ENCODE measurements around the gene WDR7.

The WDR7 gene

DNA sequence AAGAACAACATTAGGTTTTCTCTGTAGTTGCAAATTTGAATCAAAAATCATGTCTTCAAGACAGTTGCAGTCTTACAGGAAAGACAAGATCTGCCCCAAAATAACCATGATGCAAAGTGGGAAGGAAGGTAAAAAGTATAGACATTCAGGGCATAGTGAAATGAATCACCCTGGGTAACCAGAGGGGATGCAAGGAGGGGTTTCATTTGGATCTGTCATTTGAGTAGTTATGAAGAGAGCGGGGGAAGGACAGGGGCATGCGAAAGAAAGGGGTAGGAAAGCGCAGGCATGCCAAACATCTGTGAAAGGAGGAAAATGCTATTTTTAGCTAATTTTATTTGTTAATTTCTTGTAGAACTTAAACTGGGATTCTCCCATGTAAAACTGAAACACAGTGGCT lies 276.6 kb downstream of the WDR7 start:
- Histone ChIP-seq H3K9ac (no peak overlapping the region), H3K36me3 (peaks cover 0 to 30% (median 0%) of the 10 kb centered on the region in 11 experiments; a peak in 5 of 22 replicates), H3K27me3 (no peaks in the 10 kb centered on the region), H3K4me3 (no peak overlapping the region), H3K4me1 (no peaks in the 10 kb centered on the region), H4K20me1 (no peaks in the 10 kb centered on the region), H3K4me2 (no peak overlapping the region), H3K27ac (no peak overlapping the region), H3K9me3 (replicated peaks in 1 of 11) (no peaks in the 10 kb centered on the region)
- no peak for TF ChIP-seq Cebpa-rat (IDR thresholded peaks at IDR 0.05)

DNA sequence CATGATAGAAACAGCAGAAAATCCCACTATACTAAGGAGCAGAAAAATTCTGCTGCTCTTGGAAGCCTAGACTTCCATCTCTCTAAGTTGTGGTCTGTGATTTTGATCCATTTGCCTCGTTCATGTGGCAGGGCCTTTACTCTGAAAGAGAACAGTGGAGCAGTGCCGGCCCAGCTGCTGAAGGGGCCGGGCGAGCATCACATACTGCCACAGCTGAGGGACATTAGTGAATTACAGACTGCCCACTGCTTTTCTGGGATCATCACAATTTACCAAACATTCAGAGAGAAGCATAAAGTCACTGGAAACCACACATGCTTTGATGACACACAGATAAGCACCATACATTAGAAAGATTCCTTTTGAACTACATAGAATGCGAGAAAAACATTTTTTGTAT lies 278.7 kb downstream of the WDR7 start:
- TF ChIP-seq Cebpa-rat (IDR thresholded peaks at IDR 0.05) = no peak
- H3K4me3 ChIP-seq = no peak overlapping the region
- H3K4me1 ChIP-seq = no peaks in the 10 kb centered on the region
- no peaks in the 10 kb centered on the region for H4K20me1 ChIP-seq
- H3K27me3 ChIP-seq = no peaks in the 10 kb centered on the region
- no peak overlapping the region for H3K27ac ChIP-seq
- H3K9me3 ChIP-seq (replicated peaks in 1 of 11) = no peaks in the 10 kb centered on the region
- peaks cover 0 to 31% (median 0%) of the 10 kb centered on the region in 11 experiments; a peak in 4 of 22 replicates for H3K36me3 ChIP-seq
- no peak overlapping the region for H3K9ac ChIP-seq
- no peak overlapping the region for H3K4me2 ChIP-seq

GRCh38 chr18:56933472-56933871 lies 282.3 kb downstream of the WDR7 start:
- no peak for TF ChIP-seq Cebpa-rat (IDR thresholded peaks at IDR 0.05)
- H3K36me3 ChIP-seq = peaks cover 0 to 58% (median 5%) of the 10 kb centered on the region in 11 experiments; a peak in 9 of 22 replicates
- no peaks in the 10 kb centered on the region for H4K20me1 ChIP-seq
- no peak overlapping the region for H3K4me3 ChIP-seq
- H3K4me1 ChIP-seq = no peaks in the 10 kb centered on the region
- no peaks in the 10 kb centered on the region for H3K9me3 ChIP-seq (replicated peaks in 1 of 11)
- H3K27me3 ChIP-seq = no peaks in the 10 kb centered on the region
- no peak overlapping the region for H3K9ac ChIP-seq
- no peak overlapping the region for H3K27ac ChIP-seq
- no peak overlapping the region for H3K4me2 ChIP-seq

DNA sequence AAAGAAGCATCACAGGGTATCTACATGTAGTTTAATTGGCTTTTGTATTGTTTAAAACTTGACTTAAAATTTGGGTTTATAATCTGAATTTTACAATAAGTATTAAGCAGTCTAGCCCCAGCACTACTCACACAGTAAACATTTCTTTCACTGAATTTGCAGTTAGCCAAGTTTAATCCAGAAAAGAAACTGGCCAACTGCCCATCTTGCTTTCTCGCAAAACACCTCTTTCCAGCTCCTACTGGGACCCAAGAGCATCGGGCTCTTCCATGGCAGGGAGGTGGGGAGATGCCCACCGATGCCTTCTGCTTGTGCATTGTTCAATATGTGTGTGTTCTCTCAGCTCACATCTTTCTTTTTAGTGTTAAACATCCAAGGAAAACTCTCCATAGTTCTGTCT lies 283.0 kb downstream of the WDR7 start:
- Histone ChIP-seq H3K4me2 (no peak overlapping the region), H3K27me3 (no peaks in the 10 kb centered on the region), H3K9me3 (replicated peaks in 1 of 11) (no peaks in the 10 kb centered on the region), H3K27ac (no peak overlapping the region), H3K4me3 (no peak overlapping the region), H3K36me3 (peaks cover 0 to 61% (median 5%) of the 10 kb centered on the region in 11 experiments; a peak in 9 of 22 replicates), H3K9ac (no peak overlapping the region), H3K4me1 (no peaks in the 10 kb centered on the region), H4K20me1 (no peaks in the 10 kb centered on the region)
- no peak for TF ChIP-seq Cebpa-rat (IDR thresholded peaks at IDR 0.05)

GRCh38 chr18:56934906-56935305 lies 283.7 kb downstream of the WDR7 start:
- TF ChIP-seq Cebpa-rat (IDR thresholded peaks at IDR 0.05) = no peak
- Histone ChIP-seq H3K4me2 (no peak overlapping the region), H3K4me1 (no peaks in the 10 kb centered on the region), H3K9ac (no peak overlapping the region), H3K27me3 (no peaks in the 10 kb centered on the region), H3K4me3 (no peak overlapping the region), H3K36me3 (peaks cover 0 to 61% (median 5%) of the 10 kb centered on the region in 11 experiments; a peak in 9 of 22 replicates), H3K9me3 (replicated peaks in 1 of 11) (no peaks in the 10 kb centered on the region), H4K20me1 (no peaks in the 10 kb centered on the region), H3K27ac (no peak overlapping the region)

DNA sequence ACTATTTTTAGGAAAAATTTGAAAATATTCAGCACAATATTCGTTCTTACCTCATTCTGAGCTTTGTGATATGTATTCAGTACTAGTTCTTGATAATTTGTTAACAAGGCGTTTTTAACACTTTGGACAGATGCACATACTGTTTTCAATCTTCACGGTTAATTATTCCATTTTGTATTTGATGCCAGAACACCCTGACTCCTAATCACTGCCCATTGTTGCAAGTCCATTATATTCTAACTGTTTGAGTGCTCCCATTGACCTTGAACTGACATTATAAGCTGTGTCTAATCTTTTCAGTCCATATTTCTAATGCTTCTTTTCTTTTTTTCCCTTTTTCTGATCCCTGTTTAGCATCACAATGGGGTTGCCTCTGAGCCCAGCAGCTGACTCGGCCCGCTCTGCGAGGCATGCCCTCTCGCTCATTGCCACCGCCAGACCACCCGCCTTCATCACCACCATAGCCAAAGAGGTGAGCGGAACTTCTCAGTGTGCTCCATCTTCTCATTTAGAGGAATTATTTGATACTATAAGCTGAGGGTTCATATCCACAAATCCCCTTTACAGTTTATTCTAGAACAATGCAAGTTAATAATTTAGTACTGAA lies 284.4 kb downstream of the WDR7 start:
- Histone ChIP-seq H3K4me2 (no peak overlapping the region), H3K27ac (no peak overlapping the region), H3K9ac (no peak overlapping the region), H3K36me3 (peaks cover 0 to 60% (median 5%) of the 10 kb centered on the region in 11 experiments; a peak in 9 of 22 replicates), H3K9me3 (replicated peaks in 1 of 11) (no peaks in the 10 kb centered on the region), H3K27me3 (no peaks in the 10 kb centered on the region), H3K4me3 (no peak overlapping the region), H4K20me1 (no peaks in the 10 kb centered on the region), H3K4me1 (no peaks in the 10 kb centered on the region)
- TF ChIP-seq Cebpa-rat (IDR thresholded peaks at IDR 0.05) = no peak

- no peak overlapping the region for H3K4me2 ChIP-seq
- no peak overlapping the region for H3K4me3 ChIP-seq
- no peaks in the 10 kb centered on the region for H3K27me3 ChIP-seq
- H4K20me1 ChIP-seq = no peaks in the 10 kb centered on the region
- H3K27ac ChIP-seq = no peak overlapping the region
- H3K9ac ChIP-seq = no peak overlapping the region
- peaks cover 0 to 60% (median 5%) of the 10 kb centered on the region in 11 experiments; a peak in 10 of 22 replicates for H3K36me3 ChIP-seq
- no peaks in the 10 kb centered on the region for H3K9me3 ChIP-seq (replicated peaks in 1 of 11)
- TF ChIP-seq Cebpa-rat (IDR thresholded peaks at IDR 0.05) = no peak
- H3K4me1 ChIP-seq = no peaks in the 10 kb centered on the region
Measured at GRCh38 chr18:56936457-56936856, 285.3 kb downstream of the WDR7 start.

DNA sequence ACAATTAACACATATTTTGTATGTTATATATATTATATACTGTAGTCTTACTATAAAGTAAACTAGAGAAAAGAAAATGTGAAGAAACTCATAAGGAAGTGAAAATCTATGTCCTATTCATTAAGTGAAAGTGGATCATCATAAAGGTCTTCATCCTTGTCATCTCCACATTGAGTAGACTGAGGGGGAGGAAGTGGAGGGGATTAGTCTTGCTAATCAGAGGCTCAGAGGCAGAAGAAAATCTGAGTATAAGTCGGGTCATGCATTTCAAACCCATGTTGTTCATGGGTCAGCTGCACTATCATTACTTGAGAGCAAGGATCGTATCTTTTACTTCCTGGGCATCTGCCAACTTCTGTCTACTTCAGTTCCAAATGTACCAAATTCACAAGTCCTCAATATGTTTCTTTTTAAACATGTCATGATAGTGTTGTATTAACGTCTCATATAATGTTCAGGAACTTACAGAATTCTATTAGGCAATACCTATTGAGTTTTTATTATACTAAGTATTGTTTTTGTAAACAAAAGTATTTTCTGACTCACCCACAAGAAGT lies 286.8 kb downstream of the WDR7 start:
- Histone ChIP-seq H3K4me3 (no peak overlapping the region), H3K9me3 (replicated peaks in 1 of 11) (no peaks in the 10 kb centered on the region), H4K20me1 (no peaks in the 10 kb centered on the region), H3K36me3 (peaks cover 0 to 52% (median 5%) of the 10 kb centered on the region in 11 experiments; a peak in 11 of 22 replicates), H3K4me1 (no peaks in the 10 kb centered on the region), H3K9ac (no peak overlapping the region), H3K27me3 (no peaks in the 10 kb centered on the region), H3K4me2 (no peak overlapping the region), H3K27ac (no peak overlapping the region)
- TF ChIP-seq Cebpa-rat (IDR thresholded peaks at IDR 0.05) = no peak

GRCh38 chr18:56945171-56946083 lies 294.3 kb downstream of the WDR7 start:
- no peaks in the 10 kb centered on the region for H3K9me3 ChIP-seq (replicated peaks in 1 of 11)
- H4K20me1 ChIP-seq = no peaks in the 10 kb centered on the region
- no peak for TF ChIP-seq Cebpa-rat (IDR thresholded peaks at IDR 0.05)
- no peak overlapping the region for H3K27ac ChIP-seq
- peaks cover 0 to 21% (median 0%) of the 10 kb centered on the region in 11 experiments; a peak in 4 of 22 replicates for H3K36me3 ChIP-seq
- H3K27me3 ChIP-seq = no peaks in the 10 kb centered on the region
- H3K4me3 ChIP-seq = no peak overlapping the region
- H3K9ac ChIP-seq = no peak overlapping the region
- H3K4me1 ChIP-seq = no peaks in the 10 kb centered on the region
- H3K4me2 ChIP-seq = no peak overlapping the region

Data from BLaER1 treated with 17β-estradiol and CSF1 and Interleukin-3, amounts not matched to agents 10 nM and 100 nM (cell line).